HepG2 (cell line): Measurements from ENCODE around the gene BABAM2. TPM values are rescaled to one million over a fixed set of nuclear protein-coding genes. Genes with fewer than 3 reads are reported as not detected.

Source experiments
- GABPB1 ChIP-seq: IDR thresholded peaks from 2 replicates; pipeline ENCODE4 v1.6.1; 2016; ENCODE audit warnings: mild to moderate bottlenecking, missing genetic modification reagents, moderate library complexity, missing compliant biosample characterization
- MTA1 ChIP-seq: sonication (generic); formaldehyde crosslinking; IDR thresholded peaks from 2 replicates; pipeline ENCODE4 v1.4.0; 2020; ENCODE audit warnings: missing genetic modification reagents, mild to moderate bottlenecking, borderline replicate concordance
- XRCC5 ChIP-seq: fragments of 200-400 bp; formaldehyde crosslinking; optimal IDR thresholded peaks from 2 replicates; pipeline ENCODE3; 2017; ENCODE audit warnings: mild to moderate bottlenecking, low read length
- ZMYM2 ChIP-seq: sonication (generic); formaldehyde crosslinking; IDR thresholded peaks from 2 replicates; pipeline ENCODE4 v1.8.0; 2022; ENCODE audit warnings: mild to moderate bottlenecking, missing genetic modification reagents
- ZNF263 ChIP-seq: sonication (generic); formaldehyde crosslinking; IDR thresholded peaks from 2 replicates; pipeline ENCODE4 v1.4.0; 2020; ENCODE audit warnings: missing genetic modification reagents
- ZNF335 ChIP-seq: sonication (generic); formaldehyde crosslinking; IDR thresholded peaks from 2 replicates; pipeline ENCODE4 v1.4.0; 2020; ENCODE audit warnings: missing genetic modification reagents
- ZNF451 ChIP-seq: sonication (generic); formaldehyde crosslinking; IDR thresholded peaks from 2 replicates; pipeline ENCODE4 v1.5.0; 2020; ENCODE audit warnings: mild to moderate bottlenecking, missing genetic modification reagents
- ZNF777 ChIP-seq: sonication (generic); formaldehyde crosslinking; IDR thresholded peaks from 2 replicates; pipeline ENCODE4 v1.4.0; 2020; ENCODE audit warnings: missing genetic modification reagents
- ZSCAN25 ChIP-seq: sonication (generic); formaldehyde crosslinking; IDR thresholded peaks from 2 replicates; pipeline ENCODE4 v1.8.0; 2022; ENCODE audit warnings: mild to moderate bottlenecking, missing genetic modification reagents
- polyA plus RNA-seq, 8 experiments: library from polyadenylated mRNA; depleted of rRNA in 3 of 8; stranded (reverse) in 7 of 8; unstranded in 1 of 8; fragments of >200 nt; fragmentation: Illumina TruSeq in 4 of 8; extraction: Trizol in 4 of 8; gene quantifications; 2 replicates each; pipeline versions ENCODE4 v1.2.1 to v1.2.3, GENCODE V29; 2011 to 2016; ENCODE audit warnings: low read depth in 4 of 8, missing spikeins in 1 of 8, mixed read lengths in 1 of 8; ENCODE audit not compliant: insufficient read depth in 1 of 8
- total RNA-seq, 5 experiments: library from RNA; depleted of rRNA; stranded (reverse); fragments of >200 nt; fragmentation: Illumina TruSeq; extraction: Trizol; gene quantifications; 2 replicates each; pipeline ENCODE4 v1.2.3, GENCODE V29; 2016; ENCODE audit warnings: low read depth in 1 of 5
- TF ChIP-seq, protein P1 (sequence below): sonication (generic); formaldehyde crosslinking; IDR thresholded peaks from 2 replicates; pipeline ENCODE4 v1.5.1; 2020; ENCODE audit warnings: mild to moderate bottlenecking, moderate library complexity, missing genetic modification reagents
- TF ChIP-seq, protein P2 (sequence below): sonication (generic); formaldehyde crosslinking; IDR thresholded peaks from 2 replicates; pipeline ENCODE4 v1.5.1; 2020; ENCODE audit warnings: mild to moderate bottlenecking, missing genetic modification reagents, borderline replicate concordance

The BABAM2 gene
- total and polyA plus RNA-seq, 2 of the 13 experiments (the other 11 are each of a cell fraction or from before 2014, with no cell fraction given) = 24.9 to 28.0 TPM

DNA sequence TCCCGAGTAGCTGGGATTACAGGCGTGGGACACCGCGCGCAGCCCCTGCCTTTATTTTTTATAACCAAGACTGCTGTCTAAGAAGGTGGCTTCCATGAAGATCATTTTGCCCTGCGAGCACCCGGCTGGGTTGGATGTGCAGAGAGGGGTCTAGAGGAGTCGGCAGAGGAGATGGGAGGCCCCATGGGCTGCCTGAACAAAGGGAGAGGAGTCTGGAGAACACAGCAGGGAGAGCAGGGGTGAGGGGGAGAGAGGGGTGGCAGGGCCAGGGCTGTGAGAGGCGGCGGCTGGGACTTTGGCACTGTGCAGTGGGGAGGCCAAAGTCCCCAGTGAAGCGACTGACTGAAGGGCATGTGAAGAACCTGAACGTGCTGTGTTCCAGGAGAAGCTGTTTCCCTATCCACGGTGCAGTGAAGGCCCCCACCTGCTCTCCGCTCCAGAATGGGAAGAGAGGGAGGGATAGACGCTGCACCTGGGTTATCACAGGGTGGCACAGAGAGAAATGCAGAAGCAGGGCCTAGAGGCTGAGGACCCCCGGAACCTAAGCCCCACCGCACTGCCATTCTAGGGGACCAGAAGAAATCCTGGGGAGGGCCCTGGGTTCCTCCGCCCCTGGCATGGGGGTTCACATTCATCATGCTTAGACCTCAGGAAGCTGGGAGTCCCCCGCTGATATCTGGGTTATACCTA lies 477.3 kb downstream of the BABAM2 start (continued):
- TF ChIP-seq, protein P1, sequence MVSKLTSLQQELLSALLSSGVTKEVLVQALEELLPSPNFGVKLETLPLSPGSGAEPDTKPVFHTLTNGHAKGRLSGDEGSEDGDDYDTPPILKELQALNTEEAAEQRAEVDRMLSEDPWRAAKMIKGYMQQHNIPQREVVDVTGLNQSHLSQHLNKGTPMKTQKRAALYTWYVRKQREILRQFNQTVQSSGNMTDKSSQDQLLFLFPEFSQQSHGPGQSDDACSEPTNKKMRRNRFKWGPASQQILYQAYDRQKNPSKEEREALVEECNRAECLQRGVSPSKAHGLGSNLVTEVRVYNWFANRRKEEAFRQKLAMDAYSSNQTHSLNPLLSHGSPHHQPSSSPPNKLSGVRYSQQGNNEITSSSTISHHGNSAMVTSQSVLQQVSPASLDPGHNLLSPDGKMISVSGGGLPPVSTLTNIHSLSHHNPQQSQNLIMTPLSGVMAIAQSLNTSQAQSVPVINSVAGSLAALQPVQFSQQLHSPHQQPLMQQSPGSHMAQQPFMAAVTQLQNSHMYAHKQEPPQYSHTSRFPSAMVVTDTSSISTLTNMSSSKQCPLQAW (CRISPR knock-in tag) = 0 out of 2 replicates have a peak, but pooled peaks have one; percentile 30
- TF ChIP-seq ZNF335 (CRISPR knock-in tag) (no peak), MTA1 (CRISPR knock-in tag) (0 out of 2 replicates have a peak, but pooled peaks have one; percentile 29), GABPB1 (CRISPR knock-in tag) (no peak), ZSCAN25 (CRISPR knock-in tag) (peak; percentile 100), ZNF451 (CRISPR knock-in tag) (no peak), XRCC5 (peak; percentile 21), ZNF263 (CRISPR knock-in tag) (no peak), ZMYM2 (CRISPR knock-in tag) (peak; percentile 68; the same call in 1 of the 2 replicates), ZNF777 (CRISPR knock-in tag) (no peak)
- TF ChIP-seq, protein P2, sequence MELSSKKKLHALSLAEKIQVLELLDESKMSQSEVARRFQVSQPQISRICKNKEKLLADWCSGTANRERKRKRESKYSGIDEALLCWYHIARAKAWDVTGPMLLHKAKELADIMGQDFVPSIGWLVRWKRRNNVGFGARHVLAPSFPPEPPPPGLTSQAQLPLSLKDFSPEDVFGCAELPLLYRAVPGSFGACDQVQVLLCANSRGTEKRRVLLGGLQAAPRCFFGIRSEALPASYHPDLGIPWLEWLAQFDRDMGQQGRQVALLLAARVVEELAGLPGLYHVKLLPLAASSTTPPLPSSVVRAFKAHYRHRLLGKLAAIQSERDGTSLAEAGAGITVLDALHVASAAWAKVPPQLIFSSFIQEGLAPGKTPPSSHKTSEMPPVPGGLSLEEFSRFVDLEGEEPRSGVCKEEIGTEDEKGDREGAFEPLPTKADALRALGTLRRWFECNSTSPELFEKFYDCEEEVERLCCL (CRISPR knock-in tag) = no peak
- TF ChIP-seq, all 625 proteins: peak for 10
